Measurements from ENCODE around the gene TMOD1.

TMOD1 gene

DNA sequence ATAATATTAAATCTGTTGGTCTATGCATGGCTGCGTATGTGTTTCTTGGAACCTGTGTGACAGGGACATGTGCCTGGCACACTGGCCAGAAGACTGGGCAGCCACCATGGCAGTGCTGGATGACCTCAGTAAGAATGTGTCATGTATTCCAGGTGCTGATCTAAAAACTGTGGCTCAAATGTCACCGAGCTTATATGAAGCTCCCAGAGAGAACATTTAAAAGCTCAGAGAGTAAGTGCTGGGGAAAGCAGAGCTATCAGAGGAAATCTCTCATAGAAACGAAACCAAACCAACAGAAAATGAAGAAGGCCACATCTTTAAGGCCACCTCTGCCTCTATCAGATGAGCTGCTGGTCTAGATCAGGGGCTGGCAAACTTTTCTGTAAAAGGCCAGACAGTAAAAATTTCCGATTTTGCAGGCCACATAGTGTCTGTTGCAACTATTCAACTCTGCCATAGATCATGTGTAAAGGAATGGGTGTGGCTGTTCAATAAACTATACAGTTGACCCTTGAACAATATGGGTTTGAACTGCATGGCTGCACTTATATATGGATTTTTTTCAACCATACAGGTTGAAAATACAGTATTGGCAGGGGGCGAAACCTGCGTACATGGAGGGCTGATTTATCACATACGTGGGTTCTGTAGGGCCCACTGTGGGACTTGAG lies 99.9 kb downstream of the TMOD1 start:
- no peak for TF ChIP-seq TAF1 (IDR thresholded peaks at IDR 0.05; ENCODE audit: borderline replicate concordance, insufficient read depth, low read length)
- TF ChIP-seq FOXP2 (optimal IDR thresholded peaks at IDR 0.05; ENCODE audit: borderline replicate concordance, extremely low read depth, extremely low read length, insufficient read depth): no peak
- TF ChIP-seq SIN3A (IDR thresholded peaks at IDR 0.05; ENCODE audit: borderline replicate concordance, insufficient read depth, low read length): no peak
- no peak for TF ChIP-seq POLR2AphosphoS5 (IDR thresholded peaks at IDR 0.05; ENCODE audit: low read depth, low read length)
- TF ChIP-seq, protein P1, sequence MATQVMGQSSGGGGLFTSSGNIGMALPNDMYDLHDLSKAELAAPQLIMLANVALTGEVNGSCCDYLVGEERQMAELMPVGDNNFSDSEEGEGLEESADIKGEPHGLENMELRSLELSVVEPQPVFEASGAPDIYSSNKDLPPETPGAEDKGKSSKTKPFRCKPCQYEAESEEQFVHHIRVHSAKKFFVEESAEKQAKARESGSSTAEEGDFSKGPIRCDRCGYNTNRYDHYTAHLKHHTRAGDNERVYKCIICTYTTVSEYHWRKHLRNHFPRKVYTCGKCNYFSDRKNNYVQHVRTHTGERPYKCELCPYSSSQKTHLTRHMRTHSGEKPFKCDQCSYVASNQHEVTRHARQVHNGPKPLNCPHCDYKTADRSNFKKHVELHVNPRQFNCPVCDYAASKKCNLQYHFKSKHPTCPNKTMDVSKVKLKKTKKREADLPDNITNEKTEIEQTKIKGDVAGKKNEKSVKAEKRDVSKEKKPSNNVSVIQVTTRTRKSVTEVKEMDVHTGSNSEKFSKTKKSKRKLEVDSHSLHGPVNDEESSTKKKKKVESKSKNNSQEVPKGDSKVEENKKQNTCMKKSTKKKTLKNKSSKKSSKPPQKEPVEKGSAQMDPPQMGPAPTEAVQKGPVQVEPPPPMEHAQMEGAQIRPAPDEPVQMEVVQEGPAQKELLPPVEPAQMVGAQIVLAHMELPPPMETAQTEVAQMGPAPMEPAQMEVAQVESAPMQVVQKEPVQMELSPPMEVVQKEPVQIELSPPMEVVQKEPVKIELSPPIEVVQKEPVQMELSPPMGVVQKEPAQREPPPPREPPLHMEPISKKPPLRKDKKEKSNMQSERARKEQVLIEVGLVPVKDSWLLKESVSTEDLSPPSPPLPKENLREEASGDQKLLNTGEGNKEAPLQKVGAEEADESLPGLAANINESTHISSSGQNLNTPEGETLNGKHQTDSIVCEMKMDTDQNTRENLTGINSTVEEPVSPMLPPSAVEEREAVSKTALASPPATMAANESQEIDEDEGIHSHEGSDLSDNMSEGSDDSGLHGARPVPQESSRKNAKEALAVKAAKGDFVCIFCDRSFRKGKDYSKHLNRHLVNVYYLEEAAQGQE (IDR thresholded peaks at IDR 0.05; ENCODE audit: insufficient read depth in 1 of 2, low read depth in 2 of 2, low read length in 2 of 2): no peak

DNA sequence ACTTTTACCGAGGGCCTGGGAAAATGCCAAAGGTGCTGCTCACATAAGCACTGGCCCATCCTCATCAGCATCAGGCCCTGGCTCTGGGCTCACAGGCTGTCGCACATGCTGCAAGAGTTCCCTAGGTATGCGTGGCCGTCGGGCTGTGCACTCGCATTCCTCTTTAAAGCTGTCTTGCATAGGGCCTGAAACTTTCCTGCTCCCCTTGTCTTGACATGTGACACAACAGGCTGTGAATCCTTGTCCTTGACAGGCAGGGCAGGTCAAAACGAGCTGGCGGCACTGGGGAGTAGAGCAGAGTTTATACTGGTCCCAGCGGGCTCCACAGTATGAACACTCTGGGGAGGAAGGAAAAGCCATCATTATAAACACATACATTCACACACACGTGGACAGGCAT lies 101.0 kb downstream of the TMOD1 start:
- TF ChIP-seq FOXP2 (optimal IDR thresholded peaks at IDR 0.05; ENCODE audit: borderline replicate concordance, extremely low read depth, extremely low read length, insufficient read depth) (no peak), POLR2AphosphoS5 (IDR thresholded peaks at IDR 0.05; ENCODE audit: low read depth, low read length) (no peak), TAF1 (IDR thresholded peaks at IDR 0.05; ENCODE audit: borderline replicate concordance, insufficient read depth, low read length) (no peak), SIN3A (IDR thresholded peaks at IDR 0.05; ENCODE audit: borderline replicate concordance, insufficient read depth, low read length) (no peak)
- TF ChIP-seq, protein P1 (IDR thresholded peaks at IDR 0.05; ENCODE audit: insufficient read depth in 1 of 2, low read depth in 2 of 2, low read length in 2 of 2): no peak

DNA sequence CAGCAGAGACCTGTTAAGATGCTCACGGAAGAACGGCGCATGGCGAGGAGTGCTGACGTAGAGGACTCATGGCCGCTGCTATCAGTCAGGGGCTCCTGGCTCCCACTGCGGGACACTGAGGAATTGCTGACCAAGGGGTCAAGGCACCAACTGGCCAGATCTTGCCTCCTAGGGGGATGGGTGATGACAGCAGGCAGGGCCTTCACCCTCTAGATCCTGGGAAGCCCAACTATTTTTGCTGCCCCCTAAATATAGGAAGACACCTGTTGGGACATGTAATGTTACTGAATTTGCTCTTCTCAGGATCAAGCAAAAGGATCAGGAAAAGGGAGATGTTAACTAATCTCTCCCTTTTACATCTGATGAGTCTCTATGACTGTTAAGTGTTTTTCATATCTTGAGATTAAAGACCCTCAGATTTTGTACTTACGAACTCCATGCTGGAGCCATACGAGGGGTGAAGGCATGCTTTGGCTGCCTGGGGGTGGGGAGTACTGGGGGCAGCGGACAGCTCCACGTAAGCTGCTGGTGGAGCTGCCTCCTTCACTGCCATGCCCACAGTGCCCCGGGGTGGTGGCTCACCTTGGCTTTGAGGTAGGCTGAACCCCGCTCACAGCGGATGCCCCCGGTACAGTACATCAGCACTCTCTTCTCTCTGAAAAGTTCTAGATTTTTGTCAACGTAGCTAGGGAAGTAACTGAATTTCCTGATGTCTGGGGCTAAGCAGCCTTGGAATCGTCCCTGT lies 103.6 kb downstream of the TMOD1 start:
- TF ChIP-seq POLR2AphosphoS5 (IDR thresholded peaks at IDR 0.05; ENCODE audit: low read depth, low read length) (no peak), TAF1 (IDR thresholded peaks at IDR 0.05; ENCODE audit: borderline replicate concordance, insufficient read depth, low read length) (no peak), FOXP2 (optimal IDR thresholded peaks at IDR 0.05; ENCODE audit: borderline replicate concordance, extremely low read depth, extremely low read length, insufficient read depth) (no peak), SIN3A (IDR thresholded peaks at IDR 0.05; ENCODE audit: borderline replicate concordance, insufficient read depth, low read length) (no peak)
- TF ChIP-seq, protein P1 (IDR thresholded peaks at IDR 0.05; ENCODE audit: insufficient read depth in 1 of 2, low read depth in 2 of 2, low read length in 2 of 2): no peak

DNA sequence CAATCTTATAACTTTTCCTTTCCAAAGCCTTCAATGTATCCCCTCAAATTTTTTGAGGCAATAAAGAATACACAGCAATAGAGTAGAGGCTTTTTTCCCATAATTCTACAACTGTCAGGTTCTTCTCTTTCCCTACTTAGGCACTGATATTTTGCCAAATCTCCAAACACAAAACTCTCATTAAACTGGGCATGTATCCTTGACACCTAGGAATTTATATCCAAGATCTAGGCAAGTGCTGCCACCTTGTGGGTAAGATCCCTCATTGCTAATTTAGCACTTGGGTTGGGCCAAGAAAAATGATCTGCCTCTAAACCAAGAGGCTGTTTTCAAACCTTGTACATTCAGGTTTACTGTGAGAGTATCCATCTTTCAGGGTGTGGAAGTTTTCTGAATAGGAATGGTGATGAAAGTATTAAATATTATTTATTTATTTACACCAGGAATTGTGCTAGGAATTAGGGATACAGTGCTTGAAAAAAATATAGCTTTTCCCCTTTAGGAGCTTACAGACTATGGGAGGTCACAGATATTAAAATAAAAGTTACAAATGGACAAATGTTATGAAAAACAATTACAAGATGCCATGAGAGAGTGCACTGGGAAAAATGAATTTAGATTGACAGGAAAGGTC lies 114.1 kb downstream of the TMOD1 start:
- TF ChIP-seq FOXP2 (optimal IDR thresholded peaks at IDR 0.05; ENCODE audit: borderline replicate concordance, extremely low read depth, extremely low read length, insufficient read depth): no peak
- TF ChIP-seq TAF1 (IDR thresholded peaks at IDR 0.05; ENCODE audit: borderline replicate concordance, insufficient read depth, low read length): no peak
- no peak for TF ChIP-seq POLR2AphosphoS5 (IDR thresholded peaks at IDR 0.05; ENCODE audit: low read depth, low read length)
- TF ChIP-seq, protein P1 (IDR thresholded peaks at IDR 0.05; ENCODE audit: insufficient read depth in 1 of 2, low read depth in 2 of 2, low read length in 2 of 2): no peak

Data from PFSK-1 (cell line).